Dermis blood vessel endothelial cell (primary cell): ENCODE data around the gene ABCF2. TPM values are rescaled to one million over a fixed set of nuclear protein-coding genes. Genes with fewer than 3 reads are reported as not detected.

Source experiments
- DNase-seq: peaks from one replicate; pipeline ENCODE4 v3.0.0; 2010
- total RNA-seq: library from RNA; depleted of rRNA; stranded (reverse); fragments of >200 nt; gene quantifications from 2 replicates; pipeline ENCODE4 v1.2.3, GENCODE V29; 2014

Gene ABCF2
- 74.6 and 76.2 TPM in 2 replicates for total RNA-seq

GRCh38 chr7:151226875-151227782 is at the start of gene ABCF2:
Gene ABCF2 (minus strand): TSS chr7:151227205. CDS start chr7:151226458, 747 bp downstream.
- peak; percentile 99 for DNase-seq

DNA sequence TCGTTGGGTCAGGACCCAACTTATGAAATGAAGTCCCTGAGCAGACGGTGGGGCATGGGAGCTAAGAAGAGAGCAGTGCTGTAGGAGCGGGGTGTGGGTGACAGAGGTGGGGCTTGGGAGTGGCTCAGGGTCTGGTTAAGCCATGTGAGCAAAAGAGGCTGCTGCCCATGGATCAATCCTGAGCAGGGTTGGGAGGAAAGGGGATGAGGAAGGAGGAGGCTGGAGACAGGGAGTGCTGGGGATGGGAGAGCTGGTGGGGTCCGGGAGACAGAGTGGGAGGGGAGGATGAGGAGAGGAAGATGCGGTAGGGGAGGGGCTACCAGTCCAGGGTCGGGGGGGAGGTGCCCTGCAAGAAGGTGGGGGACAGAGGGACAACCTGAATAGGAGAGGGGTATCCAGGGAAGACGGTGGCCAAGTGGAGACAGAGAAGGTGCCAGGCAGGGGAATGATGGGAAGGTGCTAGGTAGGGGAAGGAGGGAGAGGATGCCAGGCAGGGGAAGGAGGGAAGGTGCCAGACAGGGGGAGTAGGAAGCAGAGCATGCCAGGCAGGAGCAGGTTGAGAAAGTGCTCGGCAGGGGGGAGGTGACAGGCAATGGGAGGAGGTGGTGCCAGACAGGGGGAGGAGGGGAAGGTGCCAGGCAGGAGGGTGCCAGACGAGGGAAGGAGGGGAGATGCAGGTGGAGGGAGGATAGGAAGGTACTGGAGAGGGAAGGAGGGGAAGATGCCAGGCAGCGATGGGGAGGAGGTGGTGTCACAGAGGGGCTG is 49.0 kb upstream of the ABCF2 start:
- DNase-seq, result no peak

- DNase-seq, result no peak
These were observed 48.2 kb upstream of the ABCF2 start for GRCh38 chr7:151274936-151275812.

DNA sequence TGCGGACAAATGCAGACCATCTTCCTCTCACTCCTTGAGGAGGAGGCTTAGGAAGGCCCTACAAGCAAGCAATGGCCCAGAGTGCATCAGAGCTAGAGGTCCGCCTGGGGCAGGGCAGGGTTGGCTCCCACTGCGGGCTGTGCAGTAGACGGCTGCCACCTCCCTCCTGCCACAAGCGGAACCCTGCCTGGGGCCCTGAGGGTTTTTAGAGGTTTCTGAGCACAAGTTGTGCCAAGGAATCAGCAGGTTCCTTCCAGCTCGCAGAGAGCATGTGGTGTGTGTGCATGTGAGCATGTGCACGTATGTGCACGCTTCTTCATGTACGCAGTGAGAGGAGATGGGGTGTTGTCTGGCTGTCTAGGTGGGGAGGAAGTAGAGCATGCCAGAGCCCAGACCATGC is 47.4 kb upstream of the ABCF2 start:
- DNase-seq, result no peak

GRCh38 chr7:151273651-151274390 is 46.8 kb upstream of the ABCF2 start:
- no peak for DNase-seq

DNA sequence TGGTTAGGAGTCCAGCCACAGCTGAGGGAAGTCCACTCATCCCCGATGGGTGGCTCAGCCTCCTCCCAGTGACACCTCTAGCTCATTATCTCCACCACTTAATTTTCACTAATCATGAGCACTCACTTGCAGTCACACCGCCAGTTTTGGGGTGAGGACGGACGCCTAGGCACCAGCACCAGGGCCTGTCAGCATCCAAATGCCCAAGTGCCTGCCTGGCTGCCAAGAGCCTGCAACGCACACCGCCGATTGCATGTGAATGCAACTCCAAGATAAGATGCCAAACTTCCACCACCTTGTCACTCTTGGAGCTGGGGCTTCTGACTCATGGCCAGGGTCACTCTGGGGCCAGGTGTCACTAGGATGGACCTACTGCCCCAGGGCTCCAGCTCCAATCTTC is 45.9 kb upstream of the ABCF2 start:
- DNase-seq, result no peak

DNA sequence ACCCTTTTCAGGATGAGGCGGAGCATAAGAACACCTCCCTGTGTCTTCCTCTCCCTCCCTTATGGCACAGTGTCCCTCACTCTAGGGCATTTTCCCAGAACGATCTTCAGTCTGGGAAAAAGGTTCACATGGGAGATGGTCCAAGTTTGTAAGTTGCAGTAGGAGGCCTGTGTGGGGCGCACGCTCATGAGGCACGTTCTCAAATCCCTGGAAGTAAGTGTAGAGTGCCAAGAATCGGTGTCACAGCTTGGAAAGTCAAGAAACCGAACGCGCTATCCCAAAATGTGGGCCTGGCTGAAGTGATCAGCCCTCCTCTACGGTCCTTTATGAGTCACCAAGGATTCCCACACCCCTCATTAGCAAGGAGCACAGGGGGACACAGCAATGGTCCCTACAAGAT is 45.4 kb upstream of the ABCF2 start:
- no peak for DNase-seq

GRCh38 chr7:151271699-151272355 is 44.8 kb upstream of the ABCF2 start:
- no peak for DNase-seq

- DNase-seq, result no peak
These were observed 42.5 kb upstream of the ABCF2 start for GRCh38 chr7:151269511-151269910.

DNA sequence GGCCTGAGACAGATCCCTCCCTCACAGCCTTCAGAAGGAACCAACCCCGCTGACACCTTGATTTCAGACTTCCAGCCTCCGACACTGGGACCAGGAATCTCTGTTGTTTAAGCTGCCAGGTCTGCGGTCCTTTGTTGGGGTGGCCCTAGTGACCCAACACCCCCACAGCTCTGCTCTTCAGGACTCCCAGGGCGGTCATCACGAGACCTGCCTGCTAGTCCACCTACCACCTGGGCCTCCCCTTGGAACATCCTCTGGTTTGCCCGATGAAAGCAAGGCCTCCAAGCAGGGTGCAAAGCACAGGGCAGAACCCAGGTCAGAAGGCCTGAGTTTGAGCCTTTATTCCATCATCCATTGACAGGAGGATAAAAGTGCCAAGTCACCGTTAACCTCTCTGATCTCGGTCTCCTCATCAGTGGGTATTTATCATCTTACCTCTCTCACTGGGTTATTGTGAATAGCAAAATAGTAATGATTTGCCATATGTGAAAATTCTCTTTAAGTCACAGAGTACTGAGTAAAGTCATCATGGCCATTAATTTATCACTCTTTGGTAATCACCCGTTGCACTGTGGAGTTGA is 38.4 kb upstream of the ABCF2 start:
- DNase-seq, result no peak

DNA sequence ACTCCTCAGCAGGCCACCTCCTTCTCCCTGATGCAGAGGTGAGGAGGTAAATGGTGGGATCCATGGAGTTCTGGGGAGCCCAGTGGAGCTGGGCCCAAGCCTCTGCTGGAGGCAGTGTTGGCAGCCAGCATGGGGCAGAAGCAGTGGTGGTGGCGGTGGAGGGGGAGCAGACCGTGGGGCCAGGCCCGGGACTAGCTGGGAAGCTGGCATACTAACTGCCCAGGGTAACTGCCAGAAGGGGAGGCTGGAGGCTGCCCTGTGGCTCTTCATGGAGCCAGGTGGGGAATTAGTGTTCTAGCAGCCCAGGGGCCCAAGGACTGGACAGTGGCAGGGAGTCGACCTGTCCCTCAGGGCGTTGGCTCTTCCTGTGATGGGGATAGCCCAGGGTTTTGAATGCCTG is 37.6 kb upstream of the ABCF2 start:
- no peak for DNase-seq

DNA sequence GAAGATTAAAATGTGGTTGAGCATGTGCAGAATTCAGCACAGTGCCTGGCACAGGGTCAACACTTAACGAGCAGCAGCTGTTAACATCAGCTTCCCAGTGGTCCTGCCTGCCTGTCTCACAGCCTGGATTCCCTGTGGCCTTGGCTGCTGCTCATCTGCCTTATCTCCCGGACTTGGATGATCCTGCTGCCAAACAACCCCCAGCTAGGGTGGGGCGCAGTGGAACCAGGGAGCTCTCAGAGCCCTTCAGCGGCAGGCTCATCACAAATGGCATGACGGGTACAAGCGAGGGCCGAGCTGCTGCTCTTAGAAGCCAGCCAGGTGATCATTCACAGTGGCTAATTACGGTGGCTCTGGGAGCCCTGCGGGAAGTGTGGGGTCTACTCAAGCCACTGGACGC is 34.5 kb upstream of the ABCF2 start:
- DNase-seq, result no peak

DNA sequence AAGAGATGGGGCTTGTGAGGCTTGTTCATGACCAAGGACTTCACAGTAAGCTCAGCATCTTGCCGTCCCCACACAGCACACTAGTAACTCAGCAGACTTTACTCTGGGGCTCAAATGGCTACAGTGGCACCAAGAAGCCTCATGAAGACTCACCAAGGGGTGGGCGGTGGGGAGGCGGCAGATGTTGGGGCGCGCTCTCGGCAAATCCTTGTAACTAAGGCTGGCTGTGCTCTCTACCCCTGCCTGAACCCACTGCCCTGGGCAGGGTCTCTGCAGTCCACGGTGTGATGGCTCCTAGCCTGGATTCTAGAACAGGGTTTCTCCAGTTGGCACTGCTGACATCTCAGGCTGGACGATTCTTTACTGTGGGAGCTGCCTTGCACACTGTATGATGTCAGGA is 33.9 kb upstream of the ABCF2 start:
- no peak for DNase-seq

- no peak for DNase-seq
These were observed 33.5 kb upstream of the ABCF2 start for GRCh38 chr7:151260471-151260870.

DNA sequence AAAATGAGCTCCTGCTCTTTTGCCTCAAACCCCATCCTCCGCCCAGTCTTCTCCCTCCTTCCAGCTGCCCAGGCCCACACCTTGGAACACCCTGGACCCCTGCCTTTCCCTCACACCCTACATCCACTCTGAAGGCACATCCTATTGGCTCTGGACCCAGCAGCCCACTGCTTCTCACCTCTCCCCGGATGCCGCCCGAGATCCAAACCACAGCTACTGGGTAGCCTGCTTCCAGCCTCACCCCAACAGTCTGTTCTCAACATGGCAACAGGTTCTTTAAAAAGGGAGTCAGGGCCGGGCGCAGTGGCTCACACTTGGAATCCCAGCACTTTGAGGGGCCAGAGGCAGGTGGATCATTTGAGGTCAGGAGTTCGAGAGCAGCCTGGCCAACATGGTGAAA is 31.0 kb upstream of the ABCF2 start:
- no peak for DNase-seq

DNA sequence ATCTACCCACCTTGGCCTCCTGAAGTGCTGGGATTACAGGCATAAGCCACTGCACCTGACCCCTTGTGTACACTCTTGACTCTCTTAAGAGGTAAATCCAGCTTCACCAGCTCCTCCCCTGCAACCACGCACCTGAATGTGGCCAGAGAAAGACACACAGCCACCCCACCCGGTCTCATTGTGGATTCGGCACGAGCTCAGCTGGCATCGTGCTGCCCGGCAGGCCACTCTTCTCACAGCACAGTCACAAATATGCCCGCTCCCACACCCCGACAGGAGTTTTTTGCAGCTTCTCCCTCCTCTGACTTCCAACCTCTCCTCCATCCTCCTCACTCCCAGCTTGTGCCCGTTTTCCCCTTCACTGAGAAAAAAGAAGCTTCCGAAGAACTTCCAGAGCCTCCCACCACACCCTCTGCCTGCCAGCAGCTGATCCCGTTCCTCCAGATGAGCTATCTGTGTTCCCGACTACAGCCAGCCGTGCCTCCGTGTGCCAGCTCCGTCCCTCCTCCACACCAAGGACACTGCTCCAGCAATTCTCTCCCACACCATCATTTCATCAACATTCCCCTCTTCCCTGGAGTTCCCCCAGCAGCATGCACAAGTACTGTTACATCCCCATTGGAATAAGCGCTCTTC is 29.5 kb upstream of the ABCF2 start:
- no peak for DNase-seq

DNA sequence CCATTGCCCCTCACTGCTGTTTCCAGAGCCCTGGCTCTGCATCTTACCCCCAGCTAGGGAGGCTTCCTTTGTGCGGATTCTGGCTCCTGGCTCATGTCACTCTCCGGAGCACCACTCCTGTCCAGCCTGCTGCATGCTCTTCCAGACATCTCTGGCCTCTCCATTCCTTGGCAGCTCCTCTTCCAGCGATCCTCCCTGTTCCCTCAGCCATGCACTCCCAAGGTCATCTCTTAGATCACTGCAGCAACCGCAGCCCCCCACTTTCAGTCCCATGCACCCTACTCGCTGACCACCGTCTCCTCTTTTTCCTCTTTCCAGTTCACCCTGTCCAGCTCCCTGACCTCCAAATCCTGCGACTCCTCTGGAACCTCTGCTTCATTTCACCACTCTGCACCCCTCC is 28.4 kb upstream of the ABCF2 start:
- DNase-seq, result no peak

DNA sequence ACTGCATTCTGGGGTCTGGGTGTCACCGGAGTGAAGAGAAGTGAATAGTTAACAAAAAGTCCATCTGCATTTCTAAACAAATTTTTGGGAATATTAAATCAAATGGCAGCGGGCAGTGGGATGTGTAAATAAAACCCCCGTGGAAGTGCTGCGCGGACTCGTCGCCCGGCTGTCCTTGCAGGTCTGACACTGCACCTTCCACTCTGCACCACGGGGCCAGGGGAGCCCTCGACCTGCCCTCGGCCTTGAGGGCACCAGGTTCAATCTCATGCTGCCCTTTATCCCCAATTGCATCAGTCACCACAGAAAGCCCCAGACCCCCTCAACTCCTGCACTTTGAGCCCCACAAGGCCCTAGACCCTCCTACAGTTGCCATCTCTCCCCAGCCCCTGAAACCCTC is 27.8 kb upstream of the ABCF2 start:
- no peak for DNase-seq

GRCh38 chr7:151254316-151254715 is 27.3 kb upstream of the ABCF2 start:
- no peak for DNase-seq

DNA sequence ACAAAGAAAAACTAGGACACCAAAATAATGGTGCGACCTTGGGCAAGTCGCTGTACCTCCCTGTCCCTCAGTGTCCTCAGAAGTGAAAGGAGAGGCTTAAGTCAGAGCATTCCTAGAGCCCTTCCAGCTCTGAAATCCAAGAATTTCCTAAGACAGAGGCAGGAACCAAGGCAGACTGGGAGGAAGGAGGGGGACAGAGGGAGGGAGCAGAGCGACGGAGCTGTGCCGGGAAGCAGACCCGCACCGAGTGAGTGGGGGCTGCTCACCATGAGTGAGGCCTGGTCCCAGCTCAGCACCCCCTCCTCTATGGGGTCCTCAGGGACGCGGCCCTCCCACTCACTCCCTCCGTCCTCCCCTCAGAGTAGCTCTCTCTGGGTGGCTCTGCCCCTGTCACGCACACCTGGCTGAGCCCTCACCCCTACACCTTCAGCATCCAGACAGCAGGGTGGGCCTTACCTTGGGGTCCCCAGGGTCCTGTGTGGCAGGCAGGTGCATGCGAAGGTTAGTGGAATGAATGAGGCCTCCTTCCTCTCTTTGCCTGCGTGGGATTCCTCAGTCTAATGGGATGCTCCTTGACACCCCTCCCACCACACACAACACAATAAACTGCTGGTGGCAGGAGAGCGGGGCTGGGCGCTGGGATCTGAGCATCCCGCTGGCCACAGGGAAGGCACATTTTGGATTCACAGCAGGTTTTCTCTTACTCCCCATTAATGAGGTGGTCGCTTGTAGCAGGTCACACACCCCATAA is 26.1 kb upstream of the ABCF2 start:
- no peak for DNase-seq
